Chondrocyte (in vitro differentiated cells): Measurements from ENCODE around the gene COL15A1. TPM values are rescaled to one million over a fixed set of nuclear protein-coding genes. Genes with fewer than 3 reads are reported as not detected.

ENCODE experiments used
- DNase-seq: peaks from one replicate; pipeline ENCODE4 v3.0.0; 2021; ENCODE audit warnings: mixed read lengths, low spot score
- H3K27ac Mint-ChIP-seq: one replicate; pipeline ENCODE4 v1.8.0; 2021; ENCODE audit warnings: mild to moderate bottlenecking, moderate library complexity, mixed read lengths; ENCODE audit not compliant: unreplicated experiment
- H3K27me3 Mint-ChIP-seq: 2 replicates; pipeline ENCODE4 v1.8.0; 2021; ENCODE audit warnings: low read depth, mixed read lengths
- H3K36me3 Mint-ChIP-seq: 2 replicates; pipeline ENCODE4 v1.8.0; 2021; ENCODE audit warnings: low read depth, mixed read lengths
- H3K4me1 Mint-ChIP-seq: 2 replicates; pipeline ENCODE4 v1.8.0; 2021; ENCODE audit warnings: low read depth, mild to moderate bottlenecking, mixed read lengths
- H3K4me3 Mint-ChIP-seq: one replicate; pipeline ENCODE4 v1.8.0; 2021; ENCODE audit warnings: mild to moderate bottlenecking, moderate library complexity, mixed read lengths; ENCODE audit not compliant: unreplicated experiment
- H3K9me3 Mint-ChIP-seq: 2 replicates; pipeline ENCODE4 v1.8.0; 2021; ENCODE audit warnings: low read depth, mixed read lengths
- total RNA-seq: library from RNA; stranded (reverse); gene quantifications from 3 replicates; pipeline ENCODE4 v1.2.1, GENCODE V29; 2021
- TF ChIP-seq, protein P1 (sequence below): fragments of 200-600 bp; sonication (generic); IDR thresholded peaks from 2 replicates; pipeline ENCODE4 v1.5.0; 2021; ENCODE audit warnings: antibody characterized with exemption, mild to moderate bottlenecking, moderate library complexity

Gene COL15A1
- total RNA-seq, 1 donor from 2014 or later = 5.4 TPM

DNA sequence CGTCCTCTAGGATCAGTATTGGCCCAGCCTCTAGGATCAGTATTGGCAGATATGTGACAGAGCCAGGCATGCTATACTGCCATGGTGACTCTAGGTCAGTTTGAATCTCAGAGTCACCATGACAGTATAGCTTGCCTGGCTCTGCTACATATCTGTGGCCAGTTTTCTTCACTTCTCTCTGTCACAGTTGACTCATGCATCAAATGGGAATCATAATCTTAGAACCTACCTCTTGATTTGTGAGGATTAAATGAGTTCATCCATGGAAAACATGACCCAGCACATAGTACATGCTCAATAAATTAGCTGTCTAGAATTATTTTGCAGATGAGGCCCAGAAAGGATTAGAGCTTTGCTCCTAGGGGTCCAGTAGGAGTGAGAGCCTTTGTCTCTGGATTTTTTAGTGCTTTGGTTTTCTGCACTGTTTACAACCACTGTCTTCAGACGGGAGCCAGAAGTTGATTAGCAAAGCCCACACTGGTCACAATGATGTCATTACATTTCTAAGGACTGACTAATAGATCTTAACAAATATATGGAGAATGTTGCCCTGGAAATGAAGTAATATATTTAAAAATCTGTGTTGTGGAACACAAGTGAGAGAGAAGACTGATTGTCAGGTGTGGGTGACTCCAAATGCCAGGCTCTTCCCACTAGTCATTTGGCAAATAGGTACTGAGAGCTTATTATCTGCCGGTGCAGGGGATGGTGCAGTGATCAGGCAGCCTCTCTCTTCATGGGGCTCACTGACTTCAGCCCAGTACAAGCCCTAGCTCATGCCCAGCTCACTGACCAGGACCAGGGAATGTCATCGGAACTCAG, 76.0 kb downstream of the COL15A1 start:
- H3K4me3 Mint-ChIP-seq = no peak overlapping the region
- peaks cover 1% of the 10 kb centered on the region for H3K36me3 Mint-ChIP-seq
- no peaks in the 10 kb centered on the region for H3K27me3 Mint-ChIP-seq
- DNase-seq = no peak
- H3K27ac Mint-ChIP-seq = peak overlapping the region; percentile 76
- TF ChIP-seq, protein P1, sequence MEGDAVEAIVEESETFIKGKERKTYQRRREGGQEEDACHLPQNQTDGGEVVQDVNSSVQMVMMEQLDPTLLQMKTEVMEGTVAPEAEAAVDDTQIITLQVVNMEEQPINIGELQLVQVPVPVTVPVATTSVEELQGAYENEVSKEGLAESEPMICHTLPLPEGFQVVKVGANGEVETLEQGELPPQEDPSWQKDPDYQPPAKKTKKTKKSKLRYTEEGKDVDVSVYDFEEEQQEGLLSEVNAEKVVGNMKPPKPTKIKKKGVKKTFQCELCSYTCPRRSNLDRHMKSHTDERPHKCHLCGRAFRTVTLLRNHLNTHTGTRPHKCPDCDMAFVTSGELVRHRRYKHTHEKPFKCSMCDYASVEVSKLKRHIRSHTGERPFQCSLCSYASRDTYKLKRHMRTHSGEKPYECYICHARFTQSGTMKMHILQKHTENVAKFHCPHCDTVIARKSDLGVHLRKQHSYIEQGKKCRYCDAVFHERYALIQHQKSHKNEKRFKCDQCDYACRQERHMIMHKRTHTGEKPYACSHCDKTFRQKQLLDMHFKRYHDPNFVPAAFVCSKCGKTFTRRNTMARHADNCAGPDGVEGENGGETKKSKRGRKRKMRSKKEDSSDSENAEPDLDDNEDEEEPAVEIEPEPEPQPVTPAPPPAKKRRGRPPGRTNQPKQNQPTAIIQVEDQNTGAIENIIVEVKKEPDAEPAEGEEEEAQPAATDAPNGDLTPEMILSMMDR = no peak
- H3K9me3 Mint-ChIP-seq = no peaks in the 10 kb centered on the region
- peaks cover 16% of the 10 kb centered on the region for H3K4me1 Mint-ChIP-seq

DNA sequence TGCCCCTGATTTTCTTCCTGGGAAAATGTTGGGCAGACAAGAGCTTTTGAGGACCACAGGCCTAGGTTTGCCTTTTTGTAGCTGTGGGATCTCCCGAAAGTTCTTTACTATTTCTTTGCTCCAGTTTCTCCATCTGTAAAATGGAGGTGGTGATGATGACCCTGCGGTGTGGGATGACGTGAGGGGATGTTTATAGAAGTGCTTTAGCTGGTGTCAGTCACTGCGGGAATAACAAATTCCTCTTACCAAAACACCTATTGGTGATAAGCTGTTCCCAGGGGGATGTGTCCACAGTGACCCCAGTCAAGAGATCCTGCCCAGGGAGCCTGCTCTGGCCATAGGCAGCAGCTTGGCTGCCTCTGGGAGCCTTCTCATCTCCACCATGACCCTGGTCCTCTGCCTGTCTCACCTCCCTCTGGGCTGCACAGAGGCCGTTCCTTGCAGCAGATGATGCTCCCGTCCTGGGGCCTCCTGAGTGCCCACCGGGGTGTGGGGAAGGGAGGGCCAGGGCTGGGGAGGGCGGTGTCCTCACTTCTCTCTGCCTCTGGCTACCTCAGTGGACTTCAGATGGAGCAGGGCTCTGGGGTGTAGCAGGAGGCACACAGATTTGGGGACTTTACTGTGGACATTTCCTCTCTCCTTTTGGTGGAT, 77.2 kb downstream of the COL15A1 start:
- no peak for DNase-seq
- peak overlapping the region; percentile 52 for H3K27ac Mint-ChIP-seq
- no peaks in the 10 kb centered on the region for H3K9me3 Mint-ChIP-seq
- peaks cover 1% of the 10 kb centered on the region for H3K36me3 Mint-ChIP-seq
- peaks cover 16% of the 10 kb centered on the region for H3K4me1 Mint-ChIP-seq
- TF ChIP-seq, protein P1 = no peak
- no peaks in the 10 kb centered on the region for H3K27me3 Mint-ChIP-seq
- no peak overlapping the region for H3K4me3 Mint-ChIP-seq

DNA sequence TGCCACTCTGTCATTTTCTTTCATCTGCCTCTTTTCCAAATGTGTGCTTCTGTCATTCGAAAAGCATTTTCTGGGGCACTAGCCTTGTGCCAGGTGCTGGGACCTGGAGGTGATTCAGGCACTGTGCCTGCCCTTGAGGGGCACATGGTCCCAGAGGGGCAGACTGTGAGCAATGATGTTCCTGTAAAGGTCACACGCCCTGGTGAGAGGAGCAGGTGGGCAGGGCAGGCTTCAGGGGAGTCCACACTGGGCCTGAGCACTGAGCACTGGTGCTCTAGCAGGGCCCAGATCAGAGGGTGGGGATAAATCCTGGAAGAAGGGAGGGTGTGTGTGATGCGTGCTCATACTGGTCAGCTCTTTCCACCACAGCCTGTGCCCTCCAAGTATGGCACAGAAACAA, 77.8 kb downstream of the COL15A1 start:
- H3K27me3 Mint-ChIP-seq = no peaks in the 10 kb centered on the region
- no peaks in the 10 kb centered on the region for H3K9me3 Mint-ChIP-seq
- no peak for DNase-seq
- H3K36me3 Mint-ChIP-seq = peaks cover 1% of the 10 kb centered on the region
- TF ChIP-seq, protein P1 = no peak
- H3K4me1 Mint-ChIP-seq = peaks cover 20% of the 10 kb centered on the region
- no peak overlapping the region for H3K4me3 Mint-ChIP-seq
- H3K27ac Mint-ChIP-seq = no peak overlapping the region

DNA sequence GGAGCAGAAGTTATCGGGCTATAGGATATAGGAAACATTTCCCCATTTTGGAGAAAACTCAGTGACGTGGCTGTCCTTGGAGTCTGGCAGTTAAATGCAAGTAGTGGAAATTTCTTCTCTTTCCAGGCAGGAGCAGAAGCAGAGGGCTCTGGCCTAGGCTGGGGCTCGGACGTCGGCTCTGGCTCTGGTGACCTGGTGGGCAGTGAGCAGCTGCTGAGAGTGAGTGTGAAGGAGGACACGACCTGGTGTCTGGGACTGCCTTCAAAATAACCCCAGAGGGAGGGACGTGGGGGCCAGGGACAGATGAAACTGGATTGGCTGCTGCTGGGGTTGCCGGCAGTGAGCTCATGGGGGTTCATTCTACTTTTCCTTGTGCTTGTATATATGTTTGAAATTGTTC, 79.5 kb downstream of the COL15A1 start:
- Mint-ChIP-seq H3K4me3 (no peak overlapping the region), H3K27ac (no peak overlapping the region), H3K36me3 (no peaks in the 10 kb centered on the region), H3K9me3 (no peaks in the 10 kb centered on the region), H3K4me1 (peaks cover 22% of the 10 kb centered on the region), H3K27me3 (no peaks in the 10 kb centered on the region)
- no peak for DNase-seq
- TF ChIP-seq, protein P1 = no peak

DNA sequence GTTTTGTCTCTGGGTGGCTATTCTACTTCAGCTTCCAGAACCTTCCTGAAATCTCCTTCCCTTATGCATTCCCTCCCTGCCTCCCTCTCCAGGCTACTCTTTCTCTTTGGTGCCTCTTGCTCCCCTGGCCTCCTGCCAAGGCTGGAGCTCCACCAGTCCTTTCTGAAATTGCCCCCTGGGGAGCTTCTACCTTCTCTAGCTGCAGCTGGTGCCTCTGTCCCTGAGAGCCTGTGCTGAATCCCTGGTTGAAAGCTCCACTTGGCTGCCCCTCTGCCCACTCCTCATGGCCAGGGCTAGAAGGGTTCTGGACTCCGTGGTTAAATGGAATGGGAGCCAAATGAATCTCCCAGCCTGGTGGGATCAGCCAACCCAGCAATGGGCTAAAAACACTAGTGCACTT, 80.1 kb downstream of the COL15A1 start:
- TF ChIP-seq, protein P1 = no peak
- DNase-seq = no peak
- Mint-ChIP-seq H3K9me3 (no peaks in the 10 kb centered on the region), H3K36me3 (no peaks in the 10 kb centered on the region), H3K27ac (no peak overlapping the region), H3K4me3 (no peak overlapping the region), H3K27me3 (no peaks in the 10 kb centered on the region), H3K4me1 (peaks cover 23% of the 10 kb centered on the region)
